ENCODE measurements around the gene RAB9A.
"Not testable (repeated sequence)": the region's sequence is repeated elsewhere in the genome, so short reads cannot be mapped to it uniquely, and the experiment has no call there.

The RAB9A gene, protein sequence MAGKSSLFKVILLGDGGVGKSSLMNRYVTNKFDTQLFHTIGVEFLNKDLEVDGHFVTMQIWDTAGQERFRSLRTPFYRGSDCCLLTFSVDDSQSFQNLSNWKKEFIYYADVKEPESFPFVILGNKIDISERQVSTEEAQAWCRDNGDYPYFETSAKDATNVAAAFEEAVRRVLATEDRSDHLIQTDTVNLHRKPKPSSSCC

DNA sequence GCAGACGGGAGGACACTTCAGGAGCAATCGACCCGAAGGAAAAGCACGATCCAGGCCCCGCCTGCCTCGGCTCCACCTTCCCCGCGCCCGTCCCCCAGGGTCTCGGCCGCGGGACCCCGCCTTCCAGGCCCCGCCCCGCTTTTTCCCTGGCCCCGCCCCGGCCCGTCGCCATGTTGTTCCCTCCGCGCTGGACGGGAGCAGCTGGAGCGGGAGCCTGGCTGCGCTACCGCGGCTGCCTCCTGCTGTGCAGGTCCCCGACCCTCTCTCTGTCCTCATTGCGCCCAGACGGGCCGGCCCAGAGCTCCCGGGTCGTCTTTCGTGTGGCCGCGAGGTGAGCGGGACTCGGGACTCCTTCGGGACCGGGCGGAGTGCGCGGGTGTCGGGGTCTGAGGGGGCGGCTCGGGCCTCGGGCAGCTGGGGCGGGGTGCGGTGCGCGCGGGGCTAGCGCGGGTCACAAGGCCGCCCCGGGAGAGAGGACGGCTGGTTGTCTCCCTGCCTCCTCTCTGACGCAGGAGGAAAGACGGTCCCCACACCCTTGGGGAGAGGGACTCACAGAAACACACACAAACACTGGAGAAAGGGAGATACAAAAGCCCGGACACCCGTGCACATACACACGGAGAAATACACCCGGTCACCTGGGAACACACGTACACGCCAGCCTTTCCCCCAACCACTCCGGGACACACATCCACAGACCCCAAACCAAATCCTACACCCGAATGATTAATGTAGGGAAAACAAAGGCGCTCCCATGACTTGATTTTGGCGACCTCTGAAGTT, at the start of gene RAB9A:
TSS of gene RAB9A (plus strand) at position 171 of the 783 bp plus-strand sequence. CDS start 19,619 bp downstream, outside the sequence.
- peak; percentile 59 to 66 (median 63) for DNase-seq (ENCODE audit: low read depth in 3 of 3)

DNA sequence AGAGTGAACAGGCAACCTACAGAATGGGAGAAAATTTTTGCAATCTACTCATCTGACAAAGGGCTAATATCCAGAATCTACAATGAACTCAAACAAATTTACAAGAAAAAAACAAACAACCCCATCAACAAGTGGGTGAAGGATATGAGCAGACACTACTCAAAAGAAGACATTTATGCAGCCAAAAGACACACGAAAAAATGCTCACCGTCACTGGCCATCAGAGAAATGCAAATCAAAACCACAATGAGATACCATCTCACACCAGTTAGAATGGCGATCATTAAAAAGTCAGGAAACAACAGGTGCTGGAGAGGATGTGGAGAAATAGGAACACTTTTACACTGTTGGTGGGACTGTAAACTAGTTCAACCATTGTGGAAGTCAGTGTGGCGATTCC, 47.2 kb upstream of the RAB9A start:
- not testable (repeated sequence) for DNase-seq (ENCODE audit: low read depth in 3 of 3)

DNA sequence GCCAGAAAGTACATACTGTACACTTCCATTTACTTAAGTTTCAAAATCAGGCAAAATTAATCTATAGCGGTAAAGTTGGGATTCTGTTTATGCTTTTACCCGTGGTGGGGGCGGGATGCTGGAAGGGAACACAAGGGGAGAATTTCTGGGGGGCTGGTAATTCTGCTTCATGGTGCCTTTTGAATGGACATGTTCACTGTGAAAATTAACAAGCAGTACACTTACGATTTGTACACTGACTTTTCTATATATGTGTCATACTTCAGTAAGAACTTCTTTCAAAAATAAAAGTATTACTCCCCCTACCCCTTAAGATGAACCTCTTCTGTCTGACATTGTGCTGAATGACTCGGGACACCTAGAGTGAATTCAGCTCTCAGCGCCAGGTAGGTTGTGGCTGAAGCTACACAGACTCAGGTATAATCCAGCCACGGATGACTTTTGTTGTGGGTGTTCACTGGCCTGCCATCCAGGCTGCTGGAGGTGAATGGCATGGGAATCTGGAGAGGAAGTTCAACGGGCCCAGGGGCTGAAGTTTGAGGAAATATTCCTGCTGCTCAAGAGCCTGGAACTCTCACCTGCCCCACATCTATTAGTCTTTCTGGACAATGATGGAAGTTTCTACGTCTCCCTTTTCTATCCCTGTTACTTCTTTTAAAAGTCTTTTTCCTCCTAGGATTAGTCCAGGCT, 43.3 kb upstream of the RAB9A start:
- no peak for DNase-seq (ENCODE audit: low read depth in 3 of 3)

DNA sequence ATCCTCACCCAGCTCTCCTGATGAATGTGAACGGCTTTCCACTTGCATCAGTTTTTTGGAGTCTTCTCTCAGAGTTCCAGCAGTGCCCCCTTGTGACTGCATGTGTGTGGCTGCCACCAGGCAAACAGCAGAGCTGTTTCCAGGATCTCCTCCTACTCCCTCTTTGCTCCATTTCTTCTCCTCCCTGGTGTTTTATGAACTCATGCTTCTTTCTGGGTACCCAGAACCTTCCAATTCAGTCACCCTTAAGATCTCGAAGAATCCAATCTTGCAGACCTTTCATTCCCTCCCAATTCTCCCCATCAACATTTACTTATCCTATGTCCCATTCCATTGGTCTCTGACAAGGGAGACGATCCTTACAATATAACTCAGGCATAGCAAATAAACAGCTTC, 42.8 kb upstream of the RAB9A start:
- DNase-seq (ENCODE audit: low read depth in 3 of 3), result no peak

DNA sequence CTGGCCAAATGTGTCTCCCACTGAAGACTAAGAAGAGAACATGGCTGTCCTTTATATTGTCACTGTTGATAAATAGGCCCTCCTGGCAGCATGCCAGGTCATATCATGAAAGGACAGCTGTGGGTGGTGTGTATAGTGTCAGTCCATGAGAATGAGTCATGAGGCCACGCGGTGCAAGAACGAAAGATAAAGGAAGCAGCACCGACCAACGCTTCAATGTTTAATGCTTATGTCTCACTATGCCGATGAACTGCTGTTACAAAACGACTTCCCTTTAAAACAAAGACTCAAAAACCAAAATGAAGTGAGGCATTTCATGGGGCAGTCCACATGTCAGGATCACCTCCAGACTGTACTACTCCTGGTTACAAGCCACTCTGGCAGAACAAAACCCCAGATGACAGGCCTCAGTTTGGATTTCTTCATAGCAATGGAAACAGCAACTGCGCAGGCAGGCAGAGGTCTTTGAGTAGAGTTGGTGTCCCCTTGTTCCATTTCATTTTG, 41.2 kb upstream of the RAB9A start:
- DNase-seq (ENCODE audit: low read depth in 3 of 3), result peak in 2 of 3 experiments; percentile 31 to 49

DNA sequence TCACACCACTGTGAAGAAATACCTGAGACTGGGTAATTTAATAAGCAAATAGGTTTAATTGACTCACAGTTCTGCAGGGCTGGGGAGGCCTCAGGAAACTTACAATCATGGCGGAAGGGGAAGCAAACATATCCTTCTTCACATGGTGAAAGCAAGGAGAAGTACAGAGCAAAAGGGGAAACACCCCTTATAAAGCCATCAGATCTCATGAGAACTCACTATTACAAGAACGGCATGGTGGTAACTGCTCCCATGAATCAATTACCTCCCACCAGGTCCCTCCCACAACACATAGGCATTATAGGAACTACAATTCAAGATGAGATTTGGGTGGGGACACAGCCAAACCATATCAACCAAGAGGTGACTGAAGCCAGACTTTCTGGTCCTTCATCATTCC, 40.6 kb upstream of the RAB9A start:
- DNase-seq (ENCODE audit: low read depth in 3 of 3), result not testable (repeated sequence)

DNA sequence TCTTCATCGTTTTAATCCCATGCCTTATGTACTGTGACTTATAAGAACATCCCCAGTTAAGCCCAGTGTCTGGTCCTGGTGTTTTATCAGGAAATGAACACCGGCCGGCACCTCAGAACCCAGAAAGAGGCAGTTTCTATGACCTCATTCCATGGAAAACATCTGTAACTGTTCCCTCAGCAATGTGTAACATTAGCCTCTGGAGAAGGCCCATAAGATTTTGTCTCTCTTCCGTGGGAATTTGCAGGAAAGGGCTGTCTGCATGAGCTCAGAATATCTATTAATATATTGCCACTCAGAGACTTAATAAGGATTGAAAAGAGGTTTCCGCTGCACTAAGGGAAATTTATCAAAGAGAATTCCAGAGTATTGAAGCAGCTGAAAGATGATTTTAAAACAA, 39.1 kb upstream of the RAB9A start:
- no peak for DNase-seq (ENCODE audit: low read depth in 3 of 3)

DNA sequence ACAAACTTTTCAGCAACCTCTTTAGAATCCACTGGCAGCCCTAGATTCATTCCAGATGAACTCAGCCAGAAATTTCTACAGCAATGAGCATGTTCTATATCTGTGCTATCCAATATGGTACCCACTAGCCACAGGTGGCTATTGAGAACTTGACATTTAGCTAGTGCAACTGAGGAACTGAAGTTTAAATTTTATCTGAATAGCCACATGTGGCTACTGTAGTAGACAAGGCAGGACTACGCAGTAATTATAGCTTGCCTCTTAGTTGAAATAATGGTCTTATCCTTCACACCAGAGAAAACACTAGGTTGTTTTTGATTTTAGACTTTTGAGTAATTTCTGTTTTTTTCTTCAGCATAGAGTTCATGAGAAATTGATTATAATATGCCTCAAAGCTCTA, 38.6 kb upstream of the RAB9A start:
- no peak for DNase-seq (ENCODE audit: low read depth in 3 of 3)

DNA sequence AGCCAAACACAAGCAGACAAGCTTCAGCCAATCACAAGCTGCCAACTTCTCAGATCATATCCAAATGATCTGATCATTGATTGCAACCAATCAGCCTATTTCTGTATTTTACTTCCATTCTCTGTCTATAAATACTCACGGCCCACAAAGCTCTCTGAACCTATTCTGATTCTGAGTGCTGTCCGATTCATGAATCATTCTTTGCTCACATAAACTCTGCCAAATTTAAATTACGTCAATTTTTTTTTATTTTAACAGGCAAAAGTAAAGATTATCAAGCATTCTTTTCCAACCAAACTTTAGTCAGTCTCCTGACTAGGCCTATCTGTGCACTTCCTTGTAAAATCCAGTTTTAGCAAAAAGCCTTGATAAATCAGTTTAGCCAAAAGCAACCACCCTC, 37.8 kb upstream of the RAB9A start:
- no peak for DNase-seq (ENCODE audit: low read depth in 3 of 3)

DNA sequence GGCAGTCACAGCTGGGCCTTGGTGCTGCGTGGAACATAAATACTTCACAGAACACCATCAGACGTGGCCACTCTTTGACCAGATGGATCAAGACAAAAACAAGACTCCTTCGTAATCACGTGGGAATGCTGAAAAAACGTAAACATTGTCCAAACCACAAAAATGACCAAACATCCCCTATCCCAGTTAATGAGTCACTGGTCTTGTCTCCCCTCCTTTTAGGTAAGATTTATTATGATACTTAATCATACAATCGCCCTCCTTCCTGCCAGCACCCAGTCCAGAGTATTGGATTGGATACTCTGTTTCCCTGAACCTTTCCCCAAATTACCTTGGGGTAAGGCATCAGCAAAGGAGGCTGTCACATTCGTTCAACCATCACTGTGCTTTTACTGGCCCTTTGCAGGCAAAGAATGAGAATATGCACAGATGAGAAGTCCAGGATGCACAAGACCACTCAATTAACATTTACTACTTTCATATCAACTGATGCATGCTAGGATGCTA, 36.6 kb upstream of the RAB9A start:
- no peak for DNase-seq (ENCODE audit: low read depth in 3 of 3)

DNA sequence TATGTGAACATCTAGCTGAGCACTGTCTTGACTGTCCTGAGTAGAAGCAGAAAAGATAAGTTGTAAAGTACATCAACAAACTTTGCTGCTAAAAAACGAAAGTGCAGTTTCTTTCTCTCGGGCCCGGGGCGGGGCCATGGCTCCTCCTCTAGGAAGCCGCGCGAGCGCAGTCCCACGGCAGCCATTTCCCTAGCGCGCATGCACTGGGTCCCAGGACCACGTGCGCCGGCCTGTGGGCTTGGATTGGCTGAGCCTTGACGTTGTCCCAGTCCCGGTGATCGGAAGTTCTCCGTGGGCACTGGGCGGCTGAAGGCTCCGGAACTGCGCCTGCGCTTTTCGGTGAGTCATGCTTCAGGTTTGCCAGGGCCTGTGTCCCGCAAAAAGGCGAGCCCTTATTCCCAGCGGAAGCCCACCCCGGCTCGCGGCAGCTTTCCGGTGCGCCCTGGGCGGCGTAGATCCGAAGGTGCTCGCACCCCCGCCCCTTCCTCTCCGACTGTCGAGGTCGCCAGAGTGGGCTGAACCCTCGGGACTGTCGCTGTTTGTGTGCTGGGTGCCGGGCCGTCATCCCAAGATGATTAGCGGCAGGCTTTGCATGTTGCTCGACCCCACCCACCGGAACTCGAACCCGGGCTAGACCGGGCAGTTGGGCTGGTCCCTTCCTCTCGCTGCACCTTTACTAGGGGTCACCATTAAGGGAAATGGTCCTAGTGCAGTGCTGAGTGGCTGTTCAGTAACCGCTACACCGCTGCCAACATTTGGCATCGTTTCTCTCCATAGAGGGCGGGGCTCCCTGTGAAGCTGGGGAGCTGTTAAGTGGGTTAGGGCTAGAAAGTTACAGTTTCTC, 35.9 kb upstream of the RAB9A start, which contains the start of gene TCEANC:
TSS of gene TCEANC (plus strand) at position 292 of the 844 bp plus-strand sequence. CDS start 9,368 bp downstream, outside the sequence.
- peak; percentile 70 to 86 (median 83) for DNase-seq (ENCODE audit: low read depth in 3 of 3)

DNA sequence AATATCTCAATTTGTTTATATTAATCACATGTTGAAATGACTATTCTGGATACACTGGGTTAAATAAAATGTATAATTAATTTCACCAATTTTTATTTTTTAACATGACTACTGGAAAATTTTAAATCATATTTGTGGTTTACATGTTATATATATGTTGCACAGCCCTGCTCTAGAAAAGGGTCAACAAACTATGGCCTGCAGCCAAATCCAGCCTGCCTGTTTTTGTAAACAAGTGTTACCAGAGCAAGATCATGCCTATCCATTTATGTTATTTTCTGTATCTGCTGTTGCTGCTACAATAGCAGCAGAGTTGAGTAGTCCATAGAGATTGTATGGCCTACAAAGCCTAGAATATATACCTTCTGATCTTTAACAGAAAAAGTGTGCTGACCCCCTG, 34.8 kb upstream of the RAB9A start:
- no peak for DNase-seq (ENCODE audit: low read depth in 3 of 3)

DNA sequence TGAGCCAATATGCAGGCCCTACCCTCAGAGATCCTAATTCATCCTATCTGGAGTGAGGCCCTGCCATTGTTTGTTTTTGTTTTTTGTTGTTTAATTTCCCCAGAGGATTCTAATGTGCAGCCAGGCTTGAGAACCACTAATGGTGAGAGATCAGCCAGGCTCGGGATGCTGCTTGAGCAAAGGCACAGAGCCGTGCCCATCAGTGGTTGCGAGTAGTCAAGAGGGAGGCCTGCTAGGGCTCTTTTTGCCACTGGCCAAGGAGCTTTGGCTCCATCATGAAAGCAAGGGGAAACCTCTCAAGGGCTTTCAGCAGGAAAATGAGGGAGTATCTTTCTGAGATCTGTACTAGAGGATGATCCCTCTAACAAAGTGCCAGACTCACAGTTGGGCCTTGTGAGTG, 33.3 kb upstream of the RAB9A start:
- DNase-seq (ENCODE audit: low read depth in 3 of 3), result no peak

DNA sequence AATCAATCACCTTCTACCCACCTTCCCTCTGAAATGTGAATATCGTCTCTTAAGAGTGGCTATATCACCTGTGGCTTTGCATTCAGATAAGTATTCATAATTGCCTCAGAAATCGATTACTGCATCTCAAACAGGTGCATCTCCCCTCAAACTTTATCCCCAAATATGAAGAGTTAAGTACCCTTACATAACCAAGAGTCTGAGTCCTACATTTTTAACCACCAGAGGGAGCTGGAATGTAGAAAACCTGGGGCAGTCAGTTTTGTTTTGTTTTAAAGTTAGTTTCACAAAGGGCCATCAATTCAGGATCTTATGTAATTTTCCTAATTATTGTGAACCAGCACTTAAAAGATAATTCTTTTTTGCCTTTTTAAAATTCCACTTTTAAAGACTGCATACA, 30.3 kb upstream of the RAB9A start:
- no peak for DNase-seq (ENCODE audit: low read depth in 3 of 3)

DNA sequence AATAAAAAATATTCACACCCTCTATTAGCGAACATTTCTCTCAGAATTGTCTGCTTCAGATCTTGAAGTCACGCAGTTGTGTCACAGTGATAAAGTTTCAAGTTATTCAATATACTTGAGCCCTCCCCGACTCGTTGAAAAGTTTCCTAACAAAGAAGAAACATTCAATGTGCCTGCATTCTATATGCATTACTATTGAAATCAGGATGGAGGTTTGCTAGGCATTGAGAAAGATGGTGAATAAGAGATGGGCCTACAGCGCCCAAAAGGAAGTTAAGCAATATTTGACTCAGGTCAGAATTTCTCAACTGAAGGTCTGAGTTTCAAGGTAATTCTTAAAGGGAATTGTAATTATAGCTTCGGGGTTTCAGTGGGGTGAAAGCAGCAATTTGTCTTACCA, 29.9 kb upstream of the RAB9A start:
- DNase-seq (ENCODE audit: low read depth in 3 of 3), result no peak

DNA sequence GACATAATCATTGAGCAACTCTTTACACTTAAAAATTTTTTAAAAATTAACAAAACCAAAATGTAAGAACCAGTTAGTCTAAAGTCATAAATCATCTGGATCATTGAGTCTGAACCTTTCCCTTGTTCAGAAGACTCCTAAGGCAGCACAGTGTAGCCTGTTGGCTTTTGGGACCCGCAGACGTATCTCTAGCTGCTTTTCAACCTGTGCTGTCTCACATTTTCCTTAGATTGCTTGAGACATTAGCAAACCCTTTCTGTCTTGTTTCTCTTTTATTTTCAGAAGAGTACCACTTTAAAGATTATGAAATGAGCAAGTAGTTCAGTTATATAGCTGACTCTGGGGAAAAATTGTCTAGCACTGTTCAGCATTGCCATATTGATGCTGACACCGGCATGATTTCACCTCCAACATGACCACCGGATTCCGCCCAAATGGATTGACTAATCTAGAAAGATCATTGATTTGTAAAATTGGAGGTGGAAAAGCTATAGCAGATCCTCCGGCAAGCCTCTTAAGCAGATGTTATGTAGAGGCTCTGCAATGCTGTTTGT, 27.1 kb upstream of the RAB9A start:
- no peak for DNase-seq (ENCODE audit: low read depth in 3 of 3)

DNA sequence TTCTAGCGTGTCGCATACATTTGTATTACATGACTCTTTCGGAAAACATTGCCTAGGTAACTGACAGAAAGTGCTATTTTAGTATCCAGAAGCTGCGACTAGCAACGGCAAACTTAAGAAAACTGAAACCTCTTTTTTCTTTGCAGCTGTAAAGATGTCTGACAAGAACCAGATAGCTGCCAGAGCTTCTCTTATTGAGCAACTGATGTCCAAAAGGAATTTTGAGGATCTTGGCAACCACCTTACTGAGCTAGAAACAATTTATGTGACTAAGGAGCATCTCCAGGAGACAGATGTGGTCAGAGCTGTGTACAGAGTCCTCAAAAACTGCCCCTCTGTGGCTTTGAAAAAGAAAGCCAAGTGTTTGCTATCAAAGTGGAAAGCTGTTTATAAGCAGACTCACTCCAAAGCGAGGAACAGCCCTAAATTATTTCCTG, 26.6 kb upstream of the RAB9A start:
- no peak for DNase-seq (ENCODE audit: low read depth in 3 of 3)

DNA sequence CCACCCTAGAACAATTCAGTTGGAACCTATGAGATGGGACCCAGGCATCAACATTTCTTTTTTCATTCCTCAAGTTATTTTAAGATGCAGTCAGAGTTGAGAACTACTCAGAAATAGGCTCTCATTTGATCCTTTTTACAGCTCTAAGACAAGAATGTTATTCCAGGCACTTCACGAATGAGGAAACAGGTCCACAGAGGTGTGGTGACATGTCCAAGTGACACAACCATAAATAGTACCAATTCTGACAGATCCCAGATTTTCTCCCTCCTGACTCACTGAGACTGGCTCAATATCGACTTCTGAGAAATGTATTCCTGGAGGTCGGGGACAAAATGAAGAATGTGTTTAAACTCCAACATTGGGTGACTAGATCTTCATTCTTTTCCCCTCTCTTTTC, 24.9 kb upstream of the RAB9A start:
- no peak for DNase-seq (ENCODE audit: low read depth in 3 of 3)

DNA sequence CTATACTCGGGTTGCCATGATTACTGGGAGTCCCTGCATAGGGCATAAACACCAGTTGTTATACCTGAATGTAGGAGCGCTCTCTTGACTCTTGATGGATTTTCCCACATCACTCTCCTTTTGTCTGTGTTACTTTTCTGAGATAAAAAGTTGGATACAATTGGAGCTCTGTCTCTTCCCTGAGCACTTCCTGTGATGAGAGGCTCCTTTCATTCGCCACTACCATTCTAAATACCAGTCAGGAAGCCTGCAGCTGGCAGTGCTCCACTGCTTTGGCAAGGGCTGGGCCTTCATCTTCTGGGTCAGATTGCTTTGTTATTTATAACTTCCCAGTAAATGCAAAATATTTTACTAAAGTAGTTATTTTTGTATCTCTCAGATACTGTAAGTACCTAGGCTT, 22.1 kb upstream of the RAB9A start:
- no peak for DNase-seq (ENCODE audit: low read depth in 3 of 3)

DNA sequence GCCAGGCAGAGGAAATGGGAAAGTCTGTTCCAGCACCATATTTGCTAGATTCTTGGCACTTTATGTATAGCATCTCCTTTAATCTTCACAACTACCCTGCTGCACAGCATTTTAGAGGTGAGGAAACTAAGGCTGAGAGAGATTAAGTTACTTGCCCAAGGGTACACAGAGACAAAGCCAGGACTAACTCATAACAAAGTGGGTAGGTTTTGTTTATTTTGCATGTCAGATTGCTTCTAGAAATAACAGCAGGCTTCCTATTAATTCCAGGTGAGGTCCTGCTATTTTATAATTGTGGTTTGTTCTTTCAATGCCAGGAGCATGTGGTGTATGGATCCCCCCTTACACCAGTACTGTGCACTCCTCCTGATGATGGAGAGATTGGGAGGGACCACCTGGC, 21.0 kb upstream of the RAB9A start:
- no peak for DNase-seq (ENCODE audit: low read depth in 3 of 3)

DNA sequence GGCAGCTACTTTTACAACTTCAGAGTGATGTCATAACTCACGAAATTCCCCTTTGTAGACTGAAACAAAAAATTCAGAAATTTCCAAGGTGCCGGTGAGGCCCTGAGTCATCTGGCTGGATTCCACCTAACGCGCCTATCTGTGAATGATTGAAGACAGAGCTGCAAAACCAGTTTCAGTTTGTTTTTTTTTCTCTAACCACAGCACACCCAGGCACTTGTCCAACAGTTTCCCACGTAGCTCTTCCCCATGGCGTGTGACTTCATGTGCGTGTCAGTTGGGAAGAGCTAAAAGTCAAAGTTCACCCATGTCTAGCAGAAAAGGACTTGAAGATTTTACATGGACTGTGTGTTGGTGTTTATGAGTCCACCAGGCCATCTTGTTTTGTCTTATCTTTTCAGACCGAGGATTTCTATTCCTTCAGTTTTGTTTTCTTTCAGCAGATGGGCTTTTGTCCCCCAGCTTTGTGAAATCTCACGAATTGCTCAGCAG, 19.6 kb upstream of the RAB9A start:
- DNase-seq (ENCODE audit: low read depth in 3 of 3), result peak in 2 of 3 experiments; percentile 18 to 29
